Measurements from ENCODE around the gene GLTP.
A peak's percentile ranks its signal among the peaks of the same experiment; 100 is the strongest.

Gene GLTP

DNA sequence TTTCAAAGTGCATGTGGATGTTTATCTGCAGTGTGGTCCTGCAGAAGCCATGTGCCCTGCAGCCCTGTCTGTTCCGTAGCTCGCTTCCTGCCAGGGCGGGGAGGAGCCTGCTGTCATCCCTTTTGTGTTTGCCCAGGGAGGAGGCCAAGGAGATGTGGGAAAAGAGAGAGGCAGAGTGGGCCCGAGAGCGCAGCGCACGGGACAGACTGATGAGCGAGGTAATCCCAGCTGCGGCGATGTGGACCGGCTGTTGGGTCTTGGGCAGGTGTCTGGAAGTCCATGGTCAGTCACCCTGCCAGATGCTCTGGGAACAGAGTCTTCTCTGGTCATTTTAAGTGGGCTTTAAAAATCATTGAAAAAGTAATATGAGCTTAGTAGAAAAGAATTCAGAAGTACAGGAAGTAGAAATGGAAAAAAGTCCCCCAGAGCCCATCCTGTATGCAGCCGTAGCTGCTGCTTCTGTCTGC lies 32.5 kb upstream of the GLTP start:
- no peak for DNase-seq
- Histone ChIP-seq H3K9me2 (replicated peaks; ENCODE audit: insufficient read depth, low read length) (no peaks in the 10 kb centered on the region), H3K9ac (ENCODE audit: low read length) (no peak overlapping the region), H3K79me2 (ENCODE audit: low read length) (no peaks in the 10 kb centered on the region), H3K4me3 (ENCODE audit: low read length) (no peak overlapping the region), H3K4me2 (ENCODE audit: low read depth, low read length) (no peak overlapping the region), H2AFZ (ENCODE audit: low read length) (no peak overlapping the region), H3F3A (ENCODE audit: insufficient read depth, low read length) (no peaks in the 10 kb centered on the region), H3K27me3 (replicated peaks; ENCODE audit: insufficient read depth, low read length) (no peaks in the 10 kb centered on the region), H3K9me3 (replicated peaks; ENCODE audit: insufficient read depth, low read length) (no peaks in the 10 kb centered on the region), H4K20me1 (ENCODE audit: insufficient read depth, low read length) (no peaks in the 10 kb centered on the region), H3K4me1 (ENCODE audit: low read length) (no peaks in the 10 kb centered on the region), H3K36me3 (replicated peaks; ENCODE audit: insufficient read depth, low read length) (no peaks in the 10 kb centered on the region), H3K27ac (ENCODE audit: low read length) (no peak overlapping the region)
- TF ChIP-seq, protein P1, sequence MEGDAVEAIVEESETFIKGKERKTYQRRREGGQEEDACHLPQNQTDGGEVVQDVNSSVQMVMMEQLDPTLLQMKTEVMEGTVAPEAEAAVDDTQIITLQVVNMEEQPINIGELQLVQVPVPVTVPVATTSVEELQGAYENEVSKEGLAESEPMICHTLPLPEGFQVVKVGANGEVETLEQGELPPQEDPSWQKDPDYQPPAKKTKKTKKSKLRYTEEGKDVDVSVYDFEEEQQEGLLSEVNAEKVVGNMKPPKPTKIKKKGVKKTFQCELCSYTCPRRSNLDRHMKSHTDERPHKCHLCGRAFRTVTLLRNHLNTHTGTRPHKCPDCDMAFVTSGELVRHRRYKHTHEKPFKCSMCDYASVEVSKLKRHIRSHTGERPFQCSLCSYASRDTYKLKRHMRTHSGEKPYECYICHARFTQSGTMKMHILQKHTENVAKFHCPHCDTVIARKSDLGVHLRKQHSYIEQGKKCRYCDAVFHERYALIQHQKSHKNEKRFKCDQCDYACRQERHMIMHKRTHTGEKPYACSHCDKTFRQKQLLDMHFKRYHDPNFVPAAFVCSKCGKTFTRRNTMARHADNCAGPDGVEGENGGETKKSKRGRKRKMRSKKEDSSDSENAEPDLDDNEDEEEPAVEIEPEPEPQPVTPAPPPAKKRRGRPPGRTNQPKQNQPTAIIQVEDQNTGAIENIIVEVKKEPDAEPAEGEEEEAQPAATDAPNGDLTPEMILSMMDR (IDR thresholded peaks at IDR 0.05; ENCODE audit: low read length), result no peak
- TF ChIP-seq EZH2 (optimal IDR thresholded peaks at IDR 0.05; ENCODE audit: low read depth, low read length), result no peak
- TF ChIP-seq EZH2phosphoT487 (IDR thresholded peaks at IDR 0.05; ENCODE audit: low read length), result no peak

- Histone ChIP-seq H3K4me1 (ENCODE audit: low read length) (no peaks in the 10 kb centered on the region), H3K27me3 (replicated peaks; ENCODE audit: insufficient read depth, low read length) (no peaks in the 10 kb centered on the region), H3K9me3 (replicated peaks; ENCODE audit: insufficient read depth, low read length) (no peaks in the 10 kb centered on the region), H3K36me3 (replicated peaks; ENCODE audit: insufficient read depth, low read length) (no peaks in the 10 kb centered on the region), H3K9me2 (replicated peaks; ENCODE audit: insufficient read depth, low read length) (no peaks in the 10 kb centered on the region), H2AFZ (ENCODE audit: low read length) (no peak overlapping the region), H3F3A (ENCODE audit: insufficient read depth, low read length) (no peaks in the 10 kb centered on the region), H3K4me2 (ENCODE audit: low read depth, low read length) (no peak overlapping the region), H3K79me2 (ENCODE audit: low read length) (no peaks in the 10 kb centered on the region), H3K4me3 (ENCODE audit: low read length) (no peak overlapping the region), H3K27ac (ENCODE audit: low read length) (no peak overlapping the region), H3K9ac (ENCODE audit: low read length) (no peak overlapping the region), H4K20me1 (ENCODE audit: insufficient read depth, low read length) (no peaks in the 10 kb centered on the region)
- TF ChIP-seq, protein P1 (IDR thresholded peaks at IDR 0.05; ENCODE audit: low read length), result peak; percentile 13; the same call in 1 of the 2 replicates
- TF ChIP-seq EZH2 (optimal IDR thresholded peaks at IDR 0.05; ENCODE audit: low read depth, low read length), result no peak
- no peak for TF ChIP-seq EZH2phosphoT487 (IDR thresholded peaks at IDR 0.05; ENCODE audit: low read length)
- DNase-seq, result no peak
These were observed 30.6 kb upstream of the GLTP start for GRCh38 chr12:109910969-109911348.

DNA sequence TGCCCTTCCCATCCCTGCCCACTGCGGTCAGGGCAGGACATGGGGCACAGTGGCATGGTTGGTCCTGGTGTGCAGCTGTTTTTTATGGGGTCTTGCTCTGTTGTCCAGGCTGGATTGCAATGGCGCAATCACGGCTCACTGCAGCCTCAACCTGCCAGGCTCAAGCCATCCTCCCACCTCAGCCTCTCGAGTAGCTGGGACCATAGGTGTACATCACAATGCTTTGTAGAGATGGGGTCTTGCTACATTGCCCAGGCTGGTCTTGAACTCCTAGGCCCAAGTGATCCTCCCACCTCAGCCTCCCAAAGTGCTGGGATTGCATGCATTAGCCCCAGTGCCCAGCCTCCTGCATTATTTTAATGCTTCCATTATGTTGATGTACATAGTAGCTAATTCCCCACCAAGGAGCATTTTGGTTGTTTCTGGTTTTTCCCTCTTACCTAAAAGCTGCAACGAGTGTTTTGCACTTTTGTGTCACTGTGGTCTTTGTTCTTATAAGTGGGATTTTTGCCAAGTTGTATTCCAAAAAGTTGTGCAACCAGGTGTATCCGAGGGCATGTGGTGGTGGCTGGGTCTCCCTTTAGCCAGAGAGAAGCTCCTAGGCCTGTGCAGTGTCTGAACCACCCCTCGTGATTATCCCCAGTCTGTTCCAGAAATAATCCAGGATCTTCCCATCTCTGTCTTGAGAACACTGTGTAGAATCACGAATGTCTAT lies 30.1 kb upstream of the GLTP start:
- H3K9ac ChIP-seq (ENCODE audit: low read length), result no peak overlapping the region
- no peaks in the 10 kb centered on the region for H3K36me3 ChIP-seq (replicated peaks; ENCODE audit: insufficient read depth, low read length)
- H3F3A ChIP-seq (ENCODE audit: insufficient read depth, low read length), result no peaks in the 10 kb centered on the region
- H4K20me1 ChIP-seq (ENCODE audit: insufficient read depth, low read length), result no peaks in the 10 kb centered on the region
- no peaks in the 10 kb centered on the region for H3K9me3 ChIP-seq (replicated peaks; ENCODE audit: insufficient read depth, low read length)
- H3K79me2 ChIP-seq (ENCODE audit: low read length), result no peaks in the 10 kb centered on the region
- H2AFZ ChIP-seq (ENCODE audit: low read length), result no peak overlapping the region
- H3K4me1 ChIP-seq (ENCODE audit: low read length), result no peaks in the 10 kb centered on the region
- no peaks in the 10 kb centered on the region for H3K9me2 ChIP-seq (replicated peaks; ENCODE audit: insufficient read depth, low read length)
- no peak overlapping the region for H3K27ac ChIP-seq (ENCODE audit: low read length)
- H3K4me3 ChIP-seq (ENCODE audit: low read length), result no peak overlapping the region
- H3K27me3 ChIP-seq (replicated peaks; ENCODE audit: insufficient read depth, low read length), result no peaks in the 10 kb centered on the region
- no peak overlapping the region for H3K4me2 ChIP-seq (ENCODE audit: low read depth, low read length)
- DNase-seq, result no peak
- no peak for TF ChIP-seq EZH2phosphoT487 (IDR thresholded peaks at IDR 0.05; ENCODE audit: low read length)
- TF ChIP-seq EZH2 (optimal IDR thresholded peaks at IDR 0.05; ENCODE audit: low read depth, low read length), result no peak
- TF ChIP-seq, protein P1 (IDR thresholded peaks at IDR 0.05; ENCODE audit: low read length), result no peak

Data from MM.1S (cell line).